ENCODE results near the gene S100A13. TPM values are rescaled to one million over a fixed set of nuclear protein-coding genes. Genes with fewer than 3 reads are reported as not detected.
A peak's percentile ranks its signal among the peaks of the same experiment; 100 is the strongest.

The S100A13 gene
- total RNA-seq, 1 donor from 2014 or later: 44.5 TPM

- Histone ChIP-seq H3K4me3 (ENCODE audit: low read depth, low read length) (no peak overlapping the region), H3K27me3 (ENCODE audit: control insufficient read depth, insufficient read depth, low read length) (no peaks in the 10 kb centered on the region), H3K36me3 (ENCODE audit: control insufficient read depth, insufficient read depth, low read length) (peaks cover 8% of the 10 kb centered on the region)
- FAIRE-seq: no peak
- DNase-seq (ENCODE audit: low read depth): no peak
- TF ChIP-seq CTCF (IDR thresholded peaks at IDR 0.05; ENCODE audit: insufficient read depth, low read length, severe bottlenecking): no peak
These were observed 8.1 kb downstream of the S100A13 start for GRCh38 chr1:153619171-153619570.

GRCh38 chr1:153617663-153618062 is 9.6 kb downstream of the S100A13 start:
- no peak for FAIRE-seq
- H3K27me3 ChIP-seq (ENCODE audit: control insufficient read depth, insufficient read depth, low read length): no peaks in the 10 kb centered on the region
- peaks cover 6% of the 10 kb centered on the region for H3K36me3 ChIP-seq (ENCODE audit: control insufficient read depth, insufficient read depth, low read length)
- TF ChIP-seq CTCF (IDR thresholded peaks at IDR 0.05; ENCODE audit: insufficient read depth, low read length, severe bottlenecking): no peak
- no peak for DNase-seq (ENCODE audit: low read depth)
- no peak overlapping the region for H3K4me3 ChIP-seq (ENCODE audit: low read depth, low read length)

- no peaks in the 10 kb centered on the region for H3K27me3 ChIP-seq (ENCODE audit: control insufficient read depth, insufficient read depth, low read length)
- no peak for FAIRE-seq
- peak; percentile 70 for DNase-seq (ENCODE audit: low read depth)
- no peak for TF ChIP-seq CTCF (IDR thresholded peaks at IDR 0.05; ENCODE audit: insufficient read depth, low read length, severe bottlenecking)
- H3K36me3 ChIP-seq (ENCODE audit: control insufficient read depth, insufficient read depth, low read length): peaks cover 8% of the 10 kb centered on the region
- H3K4me3 ChIP-seq (ENCODE audit: low read depth, low read length): no peak overlapping the region
These were observed 10.4 kb downstream of the S100A13 start for GRCh38 chr1:153616917-153617311.

- DNase-seq (ENCODE audit: low read depth): peak; percentile 86
- Histone ChIP-seq H3K4me3 (ENCODE audit: low read depth, low read length) (peak within 1 kb of the TSS; percentile 63), H3K27me3 (ENCODE audit: control insufficient read depth, insufficient read depth, low read length) (no peaks in the 10 kb centered on the region), H3K36me3 (ENCODE audit: control insufficient read depth, insufficient read depth, low read length) (peaks cover 8% of the 10 kb centered on the region)
- no peak for TF ChIP-seq CTCF (IDR thresholded peaks at IDR 0.05; ENCODE audit: insufficient read depth, low read length, severe bottlenecking)
- FAIRE-seq: peak; percentile 18
These were observed 11.0 kb downstream of the S100A13 start, which contains the start of gene S100A14 for GRCh38 chr1:153616144-153616916. Gene S100A14 (minus strand): TSS chr1:153616325. CDS start chr1:153615858, 467 bp downstream.

GRCh38 chr1:153615406-153615805 is 11.9 kb downstream of the S100A13 start:
- TF ChIP-seq CTCF (IDR thresholded peaks at IDR 0.05; ENCODE audit: insufficient read depth, low read length, severe bottlenecking): no peak
- Histone ChIP-seq H3K36me3 (ENCODE audit: control insufficient read depth, insufficient read depth, low read length) (peaks cover 8% of the 10 kb centered on the region), H3K27me3 (ENCODE audit: control insufficient read depth, insufficient read depth, low read length) (no peaks in the 10 kb centered on the region), H3K4me3 (ENCODE audit: low read depth, low read length) (peak overlapping the region; percentile 63)
- DNase-seq (ENCODE audit: low read depth) (peak; percentile 57), FAIRE-seq (no peak)
